Mammary epithelial cell (primary cell): ENCODE measurements around the gene SUFU.
"Not testable (repeated sequence)": the region's sequence is repeated elsewhere in the genome, so short reads cannot be mapped to it uniquely, and the experiment has no call there.

Experiments used
- EZH2 ChIP-seq: IDR thresholded peaks from 2 replicates; pipeline ENCODE4 v1.6.1; 2012; ENCODE audit warnings: low read length, inconsistent platforms, borderline replicate concordance
- TF ChIP-seq, protein P1 (sequence below), 2 donors: IDR thresholded peaks in 1 of 2; conservative IDR thresholded peaks in 1 of 2; 2 replicates each; pipeline ENCODE4 v1.5.1; 2011 to 2012; ENCODE audit warnings: inconsistent platforms in 2 of 2, low read length in 2 of 2, mild to moderate bottlenecking in 2 of 2, control low read depth in 1 of 2, low read depth in 1 of 2; ENCODE audit not compliant: insufficient read depth in 1 of 2; ENCODE audit errors: extremely low read depth in 1 of 2

DNA sequence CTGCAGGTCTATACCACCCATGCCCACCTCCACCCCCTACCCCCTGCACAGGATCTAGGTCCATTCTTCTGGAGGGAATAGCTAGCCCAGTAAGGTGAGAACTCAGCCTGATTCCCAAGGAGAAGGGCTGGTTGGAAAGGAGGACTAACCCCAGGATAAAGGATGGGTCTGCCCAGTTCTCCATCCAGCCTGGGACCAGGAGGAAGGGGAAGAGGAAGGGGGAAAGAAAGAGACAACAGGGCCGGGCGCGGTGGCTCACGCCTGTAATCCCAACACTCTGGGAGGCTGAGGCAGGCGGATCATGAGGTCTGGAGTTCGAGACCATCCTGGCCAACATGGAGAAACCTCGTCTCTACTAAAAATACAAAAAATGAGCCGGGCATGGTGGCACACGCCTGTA lies 31.2 kb downstream of the SUFU start:
- TF ChIP-seq, protein P1, sequence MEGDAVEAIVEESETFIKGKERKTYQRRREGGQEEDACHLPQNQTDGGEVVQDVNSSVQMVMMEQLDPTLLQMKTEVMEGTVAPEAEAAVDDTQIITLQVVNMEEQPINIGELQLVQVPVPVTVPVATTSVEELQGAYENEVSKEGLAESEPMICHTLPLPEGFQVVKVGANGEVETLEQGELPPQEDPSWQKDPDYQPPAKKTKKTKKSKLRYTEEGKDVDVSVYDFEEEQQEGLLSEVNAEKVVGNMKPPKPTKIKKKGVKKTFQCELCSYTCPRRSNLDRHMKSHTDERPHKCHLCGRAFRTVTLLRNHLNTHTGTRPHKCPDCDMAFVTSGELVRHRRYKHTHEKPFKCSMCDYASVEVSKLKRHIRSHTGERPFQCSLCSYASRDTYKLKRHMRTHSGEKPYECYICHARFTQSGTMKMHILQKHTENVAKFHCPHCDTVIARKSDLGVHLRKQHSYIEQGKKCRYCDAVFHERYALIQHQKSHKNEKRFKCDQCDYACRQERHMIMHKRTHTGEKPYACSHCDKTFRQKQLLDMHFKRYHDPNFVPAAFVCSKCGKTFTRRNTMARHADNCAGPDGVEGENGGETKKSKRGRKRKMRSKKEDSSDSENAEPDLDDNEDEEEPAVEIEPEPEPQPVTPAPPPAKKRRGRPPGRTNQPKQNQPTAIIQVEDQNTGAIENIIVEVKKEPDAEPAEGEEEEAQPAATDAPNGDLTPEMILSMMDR (conservative IDR thresholded peaks at IDR 0.05 in 1 of 2, IDR thresholded peaks at IDR 0.05 in 1 of 2; ENCODE audit: extremely low read depth in 1 of 2, insufficient read depth in 1 of 2, low read depth in 1 of 2, low read length in 2 of 2), result not testable (repeated sequence)
- not testable (repeated sequence) for TF ChIP-seq EZH2
